Activated CD4-positive, alpha-beta T cell treated with anti-CD3 and anti-CD28 coated beads, Interleukin-2, Interleukin-6, amounts not matched to agents 100 ng/mL and 50 ng/mL, durations not matched to agents 16 hours and 8 hours (primary cell): ENCODE data around the gene NSUN6.
"Not testable (repeated sequence)": the region's sequence is repeated elsewhere in the genome, so short reads cannot be mapped to it uniquely, and the experiment has no call there.

Experiments
- DNase-seq: peaks from one replicate; pipeline ENCODE4 v3.0.0-alpha.2; 2020

Gene NSUN6

DNA sequence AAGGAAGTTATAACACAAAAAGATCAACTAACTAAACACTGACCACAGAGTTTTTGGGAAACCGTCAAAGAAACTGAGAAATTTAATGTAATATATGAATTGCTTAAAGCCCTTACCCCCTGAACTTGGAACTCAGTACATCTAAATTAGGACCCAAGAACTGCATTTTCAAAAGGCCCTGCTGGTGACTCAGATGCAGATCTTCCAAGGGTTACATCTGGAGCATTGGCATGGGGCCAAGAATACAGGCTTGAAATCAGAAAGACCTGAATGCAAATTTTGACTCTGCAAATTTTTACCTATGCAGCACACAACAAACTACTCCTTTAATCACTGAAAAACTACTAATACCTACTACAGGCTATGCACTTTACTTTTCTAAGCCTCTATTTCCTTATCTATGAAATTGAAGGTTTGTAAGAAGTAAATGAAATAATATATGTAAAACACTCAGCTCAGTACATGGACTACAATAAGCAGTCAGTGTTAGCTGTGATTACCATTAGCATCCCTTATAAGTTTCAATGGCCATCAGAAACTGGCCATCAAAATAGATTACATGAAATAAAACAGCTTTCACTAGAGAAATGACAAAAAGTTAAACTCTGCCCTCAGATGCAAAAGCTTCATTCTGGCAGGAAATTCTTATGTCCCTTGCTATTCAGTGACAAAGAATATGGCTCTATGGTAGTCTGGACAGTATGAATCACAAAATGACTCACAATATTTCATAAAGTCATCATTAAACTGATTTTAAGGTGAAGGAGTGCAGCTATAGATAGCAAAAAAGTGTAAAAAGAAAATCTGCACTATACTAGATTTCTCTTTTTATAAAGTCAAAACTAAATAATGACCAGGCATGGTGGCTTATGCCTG, 43.6 kb downstream of the NSUN6 start:
- DNase-seq: no peak

DNA sequence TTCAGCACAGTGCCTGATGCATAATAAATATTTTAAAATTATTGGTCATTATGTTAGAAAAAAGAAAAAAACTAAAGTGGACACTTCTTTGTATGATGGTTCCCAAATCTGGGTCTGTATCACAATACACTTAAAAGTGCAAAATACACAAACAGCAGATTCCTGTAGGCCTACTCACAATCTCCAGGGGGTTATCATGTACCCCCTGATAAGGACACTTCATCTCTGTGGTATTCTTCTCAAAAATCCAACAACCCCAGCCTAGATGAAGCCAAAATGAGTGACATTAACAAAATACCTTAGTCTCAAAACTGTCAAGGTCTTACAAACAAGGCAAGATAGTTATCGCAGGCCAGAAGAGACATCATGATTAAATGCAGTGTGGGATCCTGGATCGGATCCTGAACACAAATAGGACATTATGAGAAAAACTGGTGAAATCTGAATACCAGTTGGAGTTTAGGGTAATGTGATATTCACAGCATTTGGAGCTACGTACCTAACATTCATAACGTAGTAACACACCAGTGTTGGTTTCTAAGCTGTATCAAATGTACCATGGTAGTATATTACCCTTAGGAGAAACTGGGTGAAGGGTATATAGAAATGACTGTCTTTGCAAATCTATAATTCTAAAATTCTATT, 45.2 kb downstream of the NSUN6 start:
- DNase-seq: no peak

DNA sequence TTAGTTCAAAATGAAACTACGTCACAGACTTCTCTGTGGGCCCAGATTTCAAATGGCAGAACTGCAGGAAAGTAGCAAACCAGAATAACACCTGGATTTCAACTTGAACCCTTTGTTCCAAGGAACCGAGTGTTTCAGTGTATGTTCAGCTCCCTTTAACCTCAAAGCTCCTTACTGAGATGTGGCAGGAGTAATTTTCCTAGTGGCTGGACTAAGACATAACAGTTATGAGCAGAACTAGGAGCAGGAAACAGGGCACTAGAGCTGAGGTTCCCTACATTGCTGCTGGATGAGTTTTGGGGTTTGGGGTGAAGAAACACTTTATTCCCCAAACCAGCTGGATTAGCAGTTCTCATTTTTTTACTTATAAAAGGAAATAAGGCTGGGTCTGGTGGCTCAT, 50.1 kb downstream of the NSUN6 start:
- DNase-seq: no peak

DNA sequence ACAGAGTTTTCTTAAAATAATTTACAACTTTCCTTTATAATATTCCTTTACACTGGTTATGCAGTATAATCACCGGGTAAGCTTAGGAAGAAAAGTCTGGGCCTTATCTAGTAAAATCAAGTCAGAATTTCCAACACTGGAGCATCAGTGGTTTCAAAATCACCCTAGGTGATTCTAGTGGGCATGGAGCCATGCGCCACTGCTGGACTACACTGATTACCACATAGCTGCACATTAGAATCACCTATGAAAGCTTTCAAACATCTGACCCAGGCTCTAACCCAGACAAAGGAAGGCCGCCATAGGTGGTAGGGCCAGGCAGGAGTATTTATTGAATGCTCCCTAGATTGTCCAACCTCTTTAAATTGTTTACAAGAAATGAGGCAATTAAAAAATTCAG, 52.0 kb downstream of the NSUN6 start:
- DNase-seq: no peak

DNA sequence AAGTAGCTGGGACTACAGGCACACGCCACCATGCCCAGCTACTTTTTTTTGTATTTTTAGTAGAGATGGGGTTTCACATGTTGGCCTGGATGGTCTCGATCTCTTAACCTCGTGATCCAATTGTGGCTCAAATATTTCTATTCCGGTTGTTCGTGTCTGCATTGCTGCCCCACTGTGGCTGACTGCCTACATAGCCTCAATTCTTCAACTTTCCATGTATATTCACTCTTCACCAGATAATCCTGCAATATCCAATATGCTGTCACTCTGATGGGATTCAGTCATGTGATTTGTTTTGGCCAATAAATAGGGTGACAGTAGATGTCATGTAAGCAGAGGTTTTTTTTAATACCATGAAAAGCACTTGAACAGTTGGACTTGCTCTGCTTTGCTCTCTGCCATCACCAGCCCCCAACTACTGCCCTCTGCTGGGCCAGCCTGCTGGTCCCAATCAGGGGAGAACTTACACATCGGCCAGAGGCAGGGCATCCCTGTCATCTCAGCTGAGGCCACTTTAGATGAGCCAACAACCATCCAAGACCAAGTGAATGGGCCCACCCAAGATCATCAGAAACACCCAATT, 56.7 kb downstream of the NSUN6 start:
- no peak for DNase-seq

DNA sequence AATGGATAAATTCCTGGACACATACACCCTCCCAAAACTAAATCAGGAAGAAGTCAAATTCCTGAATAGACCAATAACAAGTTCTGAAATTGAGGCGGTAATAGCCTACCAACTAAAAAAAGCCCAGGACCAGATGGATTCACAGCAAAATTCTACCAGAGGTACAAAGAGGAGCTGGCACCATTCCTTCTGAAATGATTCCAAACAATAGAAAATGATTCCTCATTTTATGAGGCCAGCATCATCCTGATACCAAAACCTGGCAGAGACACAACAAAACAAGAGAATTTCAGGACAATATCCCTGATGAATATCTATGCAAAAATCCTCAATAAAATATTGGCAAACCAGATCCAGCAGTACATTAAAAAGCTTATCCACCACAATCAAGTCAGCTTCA, 60.2 kb downstream of the NSUN6 start:
- DNase-seq: not testable (repeated sequence)

DNA sequence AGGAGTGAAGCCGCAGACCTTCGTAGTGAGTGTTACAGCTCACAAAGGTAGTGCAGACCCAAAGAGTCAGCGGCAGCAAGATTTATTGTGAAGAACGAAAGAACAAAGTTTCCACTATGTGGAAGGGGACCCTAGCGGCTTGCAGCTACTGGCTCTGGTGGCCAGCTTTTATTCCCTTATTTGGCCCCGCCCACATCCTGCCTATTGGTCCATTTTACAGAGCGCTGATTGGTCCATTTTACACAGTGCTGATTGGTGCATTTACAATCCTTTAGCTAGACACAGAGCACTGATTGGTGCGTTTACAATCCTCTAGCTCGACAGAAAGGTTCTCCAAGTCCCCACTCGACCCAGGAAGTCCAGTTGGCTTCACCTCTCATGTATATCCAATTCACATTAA, 64.8 kb downstream of the NSUN6 start:
- not testable (repeated sequence) for DNase-seq

GRCh38 chr10:18583575-18584270, 67.7 kb downstream of the NSUN6 start:
- DNase-seq: no peak

DNA sequence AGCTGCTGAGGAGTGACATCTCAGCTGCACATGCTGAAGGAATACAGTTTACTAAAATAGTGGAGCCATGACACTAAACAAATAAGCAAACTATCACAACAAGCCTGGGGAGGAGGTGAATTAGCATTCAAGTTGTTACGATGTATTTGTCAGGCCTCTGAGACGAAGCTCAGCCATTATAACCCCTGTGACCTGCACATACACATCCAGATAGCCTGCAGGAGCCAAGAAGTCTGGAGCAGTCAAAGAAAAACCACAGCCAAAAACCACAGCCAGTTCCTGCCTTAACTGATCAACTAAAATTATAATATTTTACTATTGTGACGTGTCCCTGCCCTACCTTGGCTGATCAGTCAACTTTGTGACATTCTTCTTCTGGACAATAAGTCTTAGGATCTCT, 68.6 kb downstream of the NSUN6 start:
- peak; percentile 42 for DNase-seq

GRCh38 chr10:18577823-18578685, 73.3 kb downstream of the NSUN6 start:
- DNase-seq: peak; percentile 18

- DNase-seq: no peak
These were observed 74.8 kb downstream of the NSUN6 start for GRCh38 chr10:18576586-18576985.

DNA sequence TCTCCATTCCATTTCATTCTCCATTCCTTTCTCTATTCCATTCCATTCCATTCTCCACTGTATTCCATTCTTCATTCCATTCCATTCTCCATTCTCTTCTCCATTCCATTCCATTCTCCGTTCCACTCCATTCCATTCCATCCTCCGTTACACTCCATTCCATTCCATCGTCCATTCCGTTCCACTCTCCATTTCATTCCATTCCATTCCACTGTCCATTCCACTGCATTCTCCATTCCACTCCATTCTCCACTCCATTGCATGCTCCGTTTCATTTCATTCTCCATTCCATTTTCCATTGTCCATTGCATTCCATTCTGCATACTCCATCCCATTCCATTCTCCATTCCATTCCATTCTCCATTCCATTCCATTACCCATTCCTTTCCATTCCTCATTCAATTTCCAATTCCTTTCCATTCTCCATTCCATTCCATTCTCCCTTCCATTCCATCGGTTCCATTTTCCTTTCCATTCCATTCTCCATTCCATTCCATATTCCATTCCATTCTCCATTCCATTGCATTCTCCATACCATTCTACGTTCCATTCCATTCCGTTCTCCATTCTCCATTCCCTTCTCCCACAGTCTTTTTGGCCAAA, 78.3 kb downstream of the NSUN6 start:
- DNase-seq: no peak

DNA sequence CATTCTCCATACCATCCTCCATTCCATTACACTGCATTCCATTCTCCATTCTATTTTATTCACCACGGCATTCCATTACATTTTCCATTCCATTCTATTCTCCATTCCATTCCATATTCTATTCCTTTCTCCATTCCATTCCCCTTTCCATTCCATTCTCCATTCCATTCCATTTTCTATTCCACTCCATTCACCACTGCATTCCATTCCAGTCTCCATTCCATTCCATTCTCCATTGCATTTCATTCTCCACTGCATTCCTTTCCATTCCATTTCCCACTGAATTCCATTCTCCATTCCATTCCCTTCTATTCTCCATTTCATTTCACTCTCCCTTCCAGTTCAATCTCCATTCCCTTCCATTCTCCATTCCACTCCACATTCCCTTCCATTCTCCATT, 79.6 kb downstream of the NSUN6 start:
- no peak for DNase-seq

DNA sequence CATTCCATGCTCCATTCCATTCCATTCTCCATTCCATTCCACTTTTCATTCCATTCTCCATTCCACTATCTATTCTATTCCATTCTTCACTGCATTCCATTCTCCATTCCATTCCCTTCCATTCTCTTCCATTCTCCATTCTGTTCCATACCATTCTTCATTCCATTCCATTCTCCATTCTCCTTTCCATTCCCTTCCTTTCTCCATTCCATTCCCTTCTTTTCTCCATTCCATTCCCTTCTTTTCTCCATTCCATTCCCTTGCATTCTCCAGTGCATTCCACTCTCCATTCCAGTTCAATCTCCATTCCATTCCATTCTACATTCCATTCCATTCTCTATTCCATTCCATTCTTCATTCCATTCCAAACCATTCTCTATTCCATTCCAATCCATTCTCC, 80.3 kb downstream of the NSUN6 start:
- DNase-seq: no peak

GRCh38 chr10:18570386-18570785, 81.0 kb downstream of the NSUN6 start:
- not testable (repeated sequence) for DNase-seq

GRCh38 chr10:18567343-18567856, 84.0 kb downstream of the NSUN6 start:
- no peak for DNase-seq

- DNase-seq: no peak
These were observed 85.2 kb downstream of the NSUN6 start for GRCh38 chr10:18566177-18566576.

DNA sequence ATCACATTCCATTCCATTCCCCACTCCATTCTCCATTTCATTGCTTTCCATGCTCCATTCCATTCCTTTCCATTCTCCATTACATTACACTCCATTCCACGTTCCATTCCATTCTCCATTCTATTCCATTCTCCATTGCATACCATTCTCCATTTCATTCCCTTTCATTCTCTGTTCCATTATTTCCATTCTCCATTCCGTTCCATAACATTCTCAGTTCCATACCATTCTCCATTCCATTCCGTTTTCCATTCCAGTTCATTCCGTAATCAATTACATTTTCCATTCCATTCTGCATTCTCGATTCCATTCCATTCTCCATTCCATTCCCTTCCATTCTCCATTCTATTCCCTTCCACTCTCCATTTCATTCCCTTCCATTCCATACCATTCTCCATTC, 86.4 kb downstream of the NSUN6 start:
- no peak for DNase-seq

DNA sequence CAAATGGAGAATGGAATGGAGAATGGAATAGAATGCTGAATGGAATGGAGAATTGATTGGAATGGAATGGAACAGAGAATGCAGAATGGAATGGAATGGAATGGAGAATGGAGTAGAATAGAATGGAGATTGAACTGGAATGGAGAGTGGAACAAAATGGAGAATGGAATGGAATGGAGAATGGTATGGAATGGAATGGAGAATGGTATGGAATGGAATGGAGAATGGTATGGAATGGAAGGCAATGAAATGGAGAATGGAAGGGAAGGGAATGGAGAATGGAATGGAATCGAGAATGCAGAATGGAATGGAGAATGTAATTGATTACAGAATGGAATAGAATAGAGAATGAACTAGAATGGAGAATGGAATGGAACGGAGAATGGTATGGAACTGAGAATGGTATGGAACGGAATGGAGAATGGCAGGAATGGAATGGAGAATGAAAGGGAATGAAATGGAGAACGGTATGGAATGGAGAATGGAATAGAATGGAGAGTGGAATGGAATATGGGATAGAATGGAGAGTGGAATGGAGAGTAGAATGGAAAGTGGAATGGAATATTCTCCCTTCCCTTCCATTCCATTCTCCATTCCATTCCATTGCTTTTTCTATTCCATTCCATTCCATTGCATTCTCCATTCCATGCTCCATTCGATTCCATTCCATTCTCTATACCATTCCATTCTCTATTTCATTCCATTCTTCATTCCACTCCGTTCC, 88.2 kb downstream of the NSUN6 start:
- DNase-seq: no peak

- no peak for DNase-seq
These were observed 89.4 kb downstream of the NSUN6 start for GRCh38 chr10:18561861-18562551.
